ENCODE results near the gene TBL1Y.
"Not testable (repeated sequence)": the region's sequence is repeated elsewhere in the genome, so short reads cannot be mapped to it uniquely, and the experiment has no call there.

TBL1Y gene

DNA sequence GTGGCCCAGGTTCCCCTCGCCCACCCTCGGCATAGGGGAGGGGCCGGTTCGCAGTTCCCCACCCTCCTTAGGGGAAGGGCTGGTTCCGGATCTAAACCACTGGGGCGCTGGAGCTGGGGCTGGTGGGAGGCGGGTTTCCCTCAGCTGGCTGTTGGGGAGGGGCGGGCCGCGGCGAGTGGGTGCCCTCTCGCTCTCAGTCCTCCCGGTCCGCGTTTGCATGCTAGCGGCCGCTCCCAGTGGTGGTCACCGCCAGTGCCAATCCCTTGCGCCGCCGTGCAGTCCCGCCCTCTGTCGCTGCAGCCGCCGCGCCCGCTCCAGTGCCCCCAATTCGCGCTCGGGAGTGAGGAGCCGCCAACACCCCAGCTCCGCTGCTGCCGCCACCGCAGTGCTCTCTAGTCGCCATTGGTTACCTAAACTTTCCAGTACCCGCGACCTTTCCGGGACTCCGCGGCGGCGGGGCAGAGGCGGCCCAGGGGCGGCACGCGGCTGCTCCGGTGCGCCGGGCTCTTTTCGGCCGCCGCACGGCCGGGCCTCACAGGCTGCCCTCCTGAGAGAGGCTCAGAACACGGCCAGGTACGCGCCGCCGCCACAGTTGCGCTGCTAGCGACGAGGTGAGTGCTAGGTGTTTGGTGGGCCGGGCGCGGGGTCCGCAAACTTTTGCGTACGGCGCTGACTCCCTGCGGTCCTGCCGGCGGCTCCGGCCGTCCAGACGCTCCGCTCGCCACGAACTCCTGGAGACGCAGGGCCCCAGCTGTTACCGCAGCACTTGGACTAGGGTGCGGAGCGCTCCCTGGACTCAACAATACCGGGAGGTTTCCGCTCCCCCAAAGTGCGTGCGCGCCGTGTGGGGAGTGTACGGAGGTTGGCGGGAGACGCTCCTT is at the start of gene TBL1Y:
TSS of gene TBL1Y (plus strand) at position 326 of the 881 bp plus-strand sequence. CDS start 114,388 bp downstream, outside the sequence.
- DNase-seq (ENCODE audit: low read depth): no peak

DNA sequence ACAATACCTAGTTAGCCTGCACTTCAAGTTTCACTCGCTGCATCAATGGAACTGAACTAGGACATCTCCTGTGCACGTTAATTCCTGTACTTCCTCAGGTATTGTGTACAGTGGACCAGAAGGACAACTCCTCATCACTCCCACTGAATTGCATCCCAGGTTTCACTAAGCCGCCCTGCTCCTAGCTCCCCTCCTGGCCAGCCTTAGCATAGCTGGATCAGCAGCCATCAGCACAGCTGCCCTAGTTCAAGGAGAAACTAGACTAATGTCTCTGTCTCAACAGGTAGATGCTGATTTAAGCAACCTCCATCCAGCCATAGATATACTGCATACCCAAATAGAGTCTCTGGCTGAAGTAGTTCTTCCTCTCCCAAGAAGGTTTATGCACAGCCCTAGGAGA is 16.0 kb upstream of the TBL1Y start:
- no peak for DNase-seq (ENCODE audit: low read depth)
- in situ Hi-C loops (cut with HindIII; ENCODE audit: low sequenced_read_pairs): no loop called here
- H3K4me3 ChIP-seq (ENCODE audit: low read depth, low read length): no peak overlapping the region
- TF ChIP-seq, protein P1, sequence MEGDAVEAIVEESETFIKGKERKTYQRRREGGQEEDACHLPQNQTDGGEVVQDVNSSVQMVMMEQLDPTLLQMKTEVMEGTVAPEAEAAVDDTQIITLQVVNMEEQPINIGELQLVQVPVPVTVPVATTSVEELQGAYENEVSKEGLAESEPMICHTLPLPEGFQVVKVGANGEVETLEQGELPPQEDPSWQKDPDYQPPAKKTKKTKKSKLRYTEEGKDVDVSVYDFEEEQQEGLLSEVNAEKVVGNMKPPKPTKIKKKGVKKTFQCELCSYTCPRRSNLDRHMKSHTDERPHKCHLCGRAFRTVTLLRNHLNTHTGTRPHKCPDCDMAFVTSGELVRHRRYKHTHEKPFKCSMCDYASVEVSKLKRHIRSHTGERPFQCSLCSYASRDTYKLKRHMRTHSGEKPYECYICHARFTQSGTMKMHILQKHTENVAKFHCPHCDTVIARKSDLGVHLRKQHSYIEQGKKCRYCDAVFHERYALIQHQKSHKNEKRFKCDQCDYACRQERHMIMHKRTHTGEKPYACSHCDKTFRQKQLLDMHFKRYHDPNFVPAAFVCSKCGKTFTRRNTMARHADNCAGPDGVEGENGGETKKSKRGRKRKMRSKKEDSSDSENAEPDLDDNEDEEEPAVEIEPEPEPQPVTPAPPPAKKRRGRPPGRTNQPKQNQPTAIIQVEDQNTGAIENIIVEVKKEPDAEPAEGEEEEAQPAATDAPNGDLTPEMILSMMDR (IDR thresholded peaks at IDR 0.05; ENCODE audit: low read depth, low read length, missing control alignments): no peak

More for the DNA sequence above, at the start of gene TBL1Y:
- in situ Hi-C loops (cut with HindIII; ENCODE audit: low sequenced_read_pairs): no loop called here
- no peak within 1 kb of the TSS for H3K4me3 ChIP-seq (ENCODE audit: low read depth, low read length)
- TF ChIP-seq, protein P1 (IDR thresholded peaks at IDR 0.05; ENCODE audit: low read depth, low read length, missing control alignments): no peak

DNA sequence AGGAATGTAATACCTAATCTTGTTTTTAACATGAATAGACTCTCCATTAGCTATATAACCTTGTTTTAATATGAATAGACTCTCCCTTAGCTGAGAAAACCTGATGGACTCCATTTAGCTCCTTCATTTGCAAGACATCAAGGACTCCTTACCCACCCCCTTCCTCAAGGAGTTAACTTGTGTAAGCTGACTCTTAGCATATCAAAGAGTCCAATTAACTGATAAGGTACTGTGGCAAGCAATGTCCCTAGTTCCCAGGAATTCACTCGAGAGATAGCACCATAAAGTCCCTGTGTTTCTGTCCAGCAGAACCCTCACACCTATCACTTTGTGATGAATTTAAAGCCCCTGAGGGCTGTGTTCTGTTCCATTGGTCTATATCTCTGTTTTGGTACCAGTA is 15.3 kb upstream of the TBL1Y start:
- in situ Hi-C loops (cut with HindIII; ENCODE audit: low sequenced_read_pairs): no loop called here
- H3K4me3 ChIP-seq (ENCODE audit: low read depth, low read length): no peak overlapping the region
- TF ChIP-seq, protein P1 (IDR thresholded peaks at IDR 0.05; ENCODE audit: low read depth, low read length, missing control alignments): no peak
- no peak for DNase-seq (ENCODE audit: low read depth)

DNA sequence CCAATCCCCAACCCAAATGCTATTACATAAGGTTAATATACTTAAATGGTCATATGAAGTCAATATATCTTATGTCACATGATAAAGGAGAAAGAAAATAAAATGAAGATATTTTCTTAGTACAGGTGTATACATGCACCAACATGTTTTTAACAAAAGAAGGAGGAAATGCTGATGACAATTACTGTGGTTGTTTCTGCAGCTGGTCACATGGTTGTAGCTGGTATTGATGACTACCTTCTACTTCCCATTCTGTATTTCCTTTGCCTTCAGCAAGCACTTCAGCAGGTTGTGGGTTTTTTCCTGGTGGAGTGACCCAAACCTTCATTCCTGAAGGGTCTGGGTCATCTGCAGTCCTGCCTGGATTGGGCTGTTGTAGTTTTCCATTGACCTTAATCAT is 8.4 kb upstream of the TBL1Y start:
- H3K4me3 ChIP-seq (ENCODE audit: low read depth, low read length); in situ Hi-C loops (cut with HindIII; ENCODE audit: low sequenced_read_pairs): not testable (repeated sequence)

DNA sequence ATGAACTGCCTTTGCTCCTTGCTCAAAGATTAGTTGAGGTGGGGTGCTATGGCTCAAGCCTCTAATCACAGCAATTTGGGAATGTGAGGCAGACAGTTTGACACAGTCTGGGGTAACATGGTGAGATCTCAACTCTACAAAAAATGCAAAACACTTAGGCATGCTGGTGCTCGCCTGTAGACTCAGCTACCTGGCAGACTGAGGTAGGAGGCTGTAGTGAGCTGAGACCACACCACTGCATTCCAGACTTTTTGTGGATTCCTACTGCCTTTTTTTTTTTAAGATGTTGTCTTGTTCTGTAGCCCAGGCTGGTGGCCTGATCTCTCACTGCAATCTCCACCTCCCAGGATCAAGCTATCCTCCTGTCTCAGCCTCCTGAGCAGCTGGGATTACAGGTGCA is 2.9 kb upstream of the TBL1Y start:
- TF ChIP-seq, protein P1 (IDR thresholded peaks at IDR 0.05; ENCODE audit: low read depth, low read length, missing control alignments): no peak
- in situ Hi-C loops (cut with HindIII; ENCODE audit: low sequenced_read_pairs): no loop called here
- no peak for DNase-seq (ENCODE audit: low read depth)
- no peak overlapping the region for H3K4me3 ChIP-seq (ENCODE audit: low read depth, low read length)

More for the DNA sequence above, 8.4 kb upstream of the TBL1Y start:
- DNase-seq (ENCODE audit: low read depth): not testable (repeated sequence)

DNA sequence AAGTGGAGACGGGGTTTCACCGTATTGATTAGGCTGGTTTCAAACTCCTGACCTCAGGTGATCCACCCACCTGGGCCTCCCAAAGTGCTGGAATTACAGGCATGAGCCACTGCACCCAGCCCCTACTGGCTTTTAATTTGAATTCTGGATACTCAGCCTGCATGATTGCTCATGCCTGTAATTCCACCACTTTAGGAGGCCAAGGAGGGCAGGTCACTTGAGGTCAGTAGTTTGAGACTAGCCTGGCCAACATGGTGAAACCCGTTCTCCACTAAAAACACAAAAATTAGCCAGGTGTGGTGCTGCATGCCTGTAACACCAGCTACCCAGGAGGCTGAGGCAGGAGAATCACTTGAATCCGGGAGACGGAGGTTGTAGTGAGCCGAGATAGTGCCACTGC is 2.5 kb upstream of the TBL1Y start:
- in situ Hi-C loops (cut with HindIII; ENCODE audit: low sequenced_read_pairs); H3K4me3 ChIP-seq (ENCODE audit: low read depth, low read length); DNase-seq (ENCODE audit: low read depth): not testable (repeated sequence)

DNA sequence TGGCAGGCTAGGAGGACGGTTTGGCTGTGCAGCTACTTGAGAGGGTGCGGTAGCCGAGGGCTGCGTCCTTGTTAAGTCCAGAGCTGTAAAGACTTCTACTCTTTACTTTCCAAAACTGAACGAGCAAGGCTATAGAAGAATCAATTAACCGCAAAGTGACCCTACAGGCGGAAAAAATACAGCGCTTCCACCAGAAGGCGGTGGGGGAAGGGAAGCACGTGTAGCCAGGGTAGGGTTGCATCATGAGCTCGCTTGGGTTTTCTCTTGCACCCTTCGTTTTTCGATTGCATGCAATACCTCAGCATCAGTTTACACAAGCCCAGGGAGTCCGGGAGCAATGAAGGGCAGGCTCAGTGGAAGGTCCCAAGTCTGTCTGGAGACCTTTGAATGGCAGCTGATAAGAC is 1.4 kb upstream of the TBL1Y start:
- DNase-seq (ENCODE audit: low read depth): no peak
- TF ChIP-seq, protein P1 (IDR thresholded peaks at IDR 0.05; ENCODE audit: low read depth, low read length, missing control alignments): no peak
- H3K4me3 ChIP-seq (ENCODE audit: low read depth, low read length): no peak overlapping the region
- in situ Hi-C loops (cut with HindIII; ENCODE audit: low sequenced_read_pairs): no loop called here
